Mammary epithelial cell (primary cell): ENCODE results near the gene PPIL6.

Experiments
- CTCF ChIP-seq, 2 donors: IDR thresholded peaks in 1 of 2; conservative IDR thresholded peaks in 1 of 2; 2 replicates each; pipeline ENCODE4 v1.5.1; 2011 to 2012; ENCODE audit warnings: inconsistent platforms in 2 of 2, low read length in 2 of 2, mild to moderate bottlenecking in 2 of 2, control low read depth in 1 of 2, low read depth in 1 of 2; ENCODE audit not compliant: insufficient read depth in 1 of 2; ENCODE audit errors: extremely low read depth in 1 of 2
- EZH2 ChIP-seq: IDR thresholded peaks from 2 replicates; pipeline ENCODE4 v1.6.1; 2012; ENCODE audit warnings: low read length, inconsistent platforms, borderline replicate concordance

GRCh38 chr6:109397020-109397419, 43.4 kb downstream of the PPIL6 start:
- TF ChIP-seq CTCF (conservative IDR thresholded peaks at IDR 0.05 in 1 of 2, IDR thresholded peaks at IDR 0.05 in 1 of 2; ENCODE audit: extremely low read depth in 1 of 2, insufficient read depth in 1 of 2, low read depth in 1 of 2, low read length in 2 of 2), result peak; percentile 23 to 51
- TF ChIP-seq EZH2, result no peak
